MM.1S (cell line): ENCODE measurements around the gene IRF6.
A peak's percentile ranks its signal among the peaks of the same experiment; 100 is the strongest.

ENCODE experiments used
- DNase-seq: peaks from one replicate; pipeline ENCODE4 v3.0.0-alpha.2; 2015
- H2AFZ ChIP-seq: fragments of 300-600 bp; sonication (generic); 2 replicates; pipeline ENCODE4 v1.6.0; 2016; ENCODE audit warnings: antibody characterized with exemption, low read length
- H3F3A ChIP-seq: fragments of 300-600 bp; sonication (generic); 2 replicates; pipeline ENCODE4 v1.6.1; 2016; ENCODE audit warnings: mild to moderate bottlenecking, antibody characterized with exemption, low read length, moderate library complexity, mixed read lengths; ENCODE audit not compliant: insufficient read depth
- H3K27ac ChIP-seq: fragments of 300-600 bp; sonication (generic); 2 replicates; pipeline ENCODE4 v1.5.1; 2016; ENCODE audit warnings: mild to moderate bottlenecking, low read length
- H3K27me3 ChIP-seq: fragments of 300-600 bp; sonication (generic); replicated peaks from 2 replicates; pipeline ENCODE4 v1.6.0; 2016; ENCODE audit warnings: low read length; ENCODE audit not compliant: insufficient read depth
- H3K36me3 ChIP-seq: fragments of 300-600 bp; sonication (generic); replicated peaks from 2 replicates; pipeline ENCODE4 v1.6.1; 2016; ENCODE audit warnings: mild to moderate bottlenecking, low read length, mixed read lengths; ENCODE audit not compliant: insufficient read depth
- H3K4me1 ChIP-seq: fragments of 300-600 bp; sonication (generic); 2 replicates; pipeline ENCODE4 v1.6.1; 2016; ENCODE audit warnings: low read length, mixed read lengths
- H3K4me2 ChIP-seq: fragments of 300-600 bp; sonication (generic); 2 replicates; pipeline ENCODE4 v1.6.0; 2016; ENCODE audit warnings: low read depth, low read length
- H3K4me3 ChIP-seq: fragments of 300-600 bp; sonication (generic); 2 replicates; pipeline ENCODE4 v1.5.1; 2016; ENCODE audit warnings: low read length, mixed read lengths
- H3K79me2 ChIP-seq: fragments of 300-600 bp; sonication (generic); 2 replicates; pipeline ENCODE4 v1.6.1; 2016; ENCODE audit warnings: mixed run types, low read length, mixed read lengths
- H3K9ac ChIP-seq: fragments of 300-600 bp; sonication (generic); 2 replicates; pipeline ENCODE4 v1.6.1; 2016; ENCODE audit warnings: low read length, mixed read lengths
- H3K9me2 ChIP-seq: fragments of 300-600 bp; sonication (generic); replicated peaks from 2 replicates; pipeline ENCODE4 v1.6.1; 2016; ENCODE audit warnings: mild to moderate bottlenecking, low read length, mixed read lengths; ENCODE audit not compliant: insufficient read depth
- H3K9me3 ChIP-seq: fragments of 300-600 bp; sonication (generic); replicated peaks from 2 replicates; pipeline ENCODE4 v1.6.1; 2016; ENCODE audit warnings: mild to moderate bottlenecking, low read length, mixed read lengths; ENCODE audit not compliant: insufficient read depth
- H4K20me1 ChIP-seq: fragments of 300-600 bp; sonication (generic); 2 replicates; pipeline ENCODE4 v1.6.1; 2016; ENCODE audit warnings: mild to moderate bottlenecking, low read length, moderate library complexity, mixed read lengths; ENCODE audit not compliant: insufficient read depth
- EZH2 ChIP-seq: fragments of 300-600 bp; sonication (generic); optimal IDR thresholded peaks from 2 replicates; pipeline ENCODE3; 2017; ENCODE audit warnings: low read depth, mild to moderate bottlenecking, antibody characterized with exemption, low read length, mixed read lengths
- EZH2phosphoT487 ChIP-seq: fragments of 300-600 bp; sonication (generic); IDR thresholded peaks from 2 replicates; pipeline ENCODE4 v1.6.1; 2018; ENCODE audit warnings: antibody characterized with exemption, low read length
- TF ChIP-seq, protein P1 (sequence below): fragments of 300-600 bp; sonication (generic); IDR thresholded peaks from 2 replicates; pipeline ENCODE4 v1.5.1; 2016; ENCODE audit warnings: antibody characterized with exemption, low read length, mixed read lengths

The IRF6 gene

DNA sequence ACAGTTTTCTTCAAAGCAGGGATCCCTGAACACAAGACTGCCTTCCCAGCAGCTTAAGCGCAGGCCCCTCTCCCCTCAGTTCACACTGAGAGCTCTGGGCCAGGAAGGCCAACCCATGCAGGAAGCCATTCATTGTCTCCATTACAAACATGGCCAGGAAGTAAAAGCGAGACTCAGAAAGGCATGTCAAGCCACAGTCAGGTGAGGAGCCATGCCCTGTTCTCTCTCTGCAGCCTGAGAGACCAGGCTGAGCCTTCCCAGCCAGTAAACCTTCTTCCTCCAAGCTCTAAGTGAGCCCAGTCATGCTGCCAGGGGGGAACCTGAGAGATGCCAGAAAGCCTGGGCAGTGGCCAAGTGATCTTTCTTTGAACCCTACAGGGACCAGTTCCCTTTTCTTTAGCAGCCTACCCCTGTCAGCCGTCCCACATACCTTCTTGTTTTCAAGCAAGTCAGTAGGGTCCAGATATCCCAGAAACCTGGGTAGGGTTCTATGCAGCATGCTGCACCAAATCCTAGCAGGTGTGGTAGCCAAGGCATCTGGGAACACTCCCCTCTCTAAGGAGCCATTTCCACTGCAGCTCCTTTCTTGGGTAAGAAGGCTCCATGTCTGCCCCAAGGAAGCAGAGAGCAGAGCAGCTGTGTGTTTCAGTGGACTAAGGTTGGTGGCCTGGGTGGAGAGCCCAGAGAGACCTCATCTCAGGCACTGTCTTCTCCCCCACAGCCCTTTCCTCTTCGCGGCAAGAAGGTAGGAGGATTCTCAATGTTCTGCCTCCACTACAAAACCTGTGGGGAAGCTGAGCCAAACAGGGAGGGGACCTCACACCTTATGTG lies 49.1 kb downstream of the IRF6 start:
- H3F3A ChIP-seq, result peaks cover 37% of the 10 kb centered on the region
- H4K20me1 ChIP-seq, result no peaks in the 10 kb centered on the region
- no peaks in the 10 kb centered on the region for H3K9me3 ChIP-seq
- DNase-seq, result peak; percentile 38
- H3K27ac ChIP-seq, result peak overlapping the region; percentile 82
- H3K36me3 ChIP-seq, result no peaks in the 10 kb centered on the region
- peak overlapping the region; percentile 49 for H3K9ac ChIP-seq
- H3K27me3 ChIP-seq, result no peaks in the 10 kb centered on the region
- peak overlapping the region; percentile 65 for H3K4me3 ChIP-seq
- peak overlapping the region; percentile 82 for H3K4me2 ChIP-seq
- H3K79me2 ChIP-seq, result peaks cover 23% of the 10 kb centered on the region
- no peaks in the 10 kb centered on the region for H3K9me2 ChIP-seq
- peaks cover 50% of the 10 kb centered on the region for H3K4me1 ChIP-seq
- peak overlapping the region; percentile 40 for H2AFZ ChIP-seq
- TF ChIP-seq, protein P1, sequence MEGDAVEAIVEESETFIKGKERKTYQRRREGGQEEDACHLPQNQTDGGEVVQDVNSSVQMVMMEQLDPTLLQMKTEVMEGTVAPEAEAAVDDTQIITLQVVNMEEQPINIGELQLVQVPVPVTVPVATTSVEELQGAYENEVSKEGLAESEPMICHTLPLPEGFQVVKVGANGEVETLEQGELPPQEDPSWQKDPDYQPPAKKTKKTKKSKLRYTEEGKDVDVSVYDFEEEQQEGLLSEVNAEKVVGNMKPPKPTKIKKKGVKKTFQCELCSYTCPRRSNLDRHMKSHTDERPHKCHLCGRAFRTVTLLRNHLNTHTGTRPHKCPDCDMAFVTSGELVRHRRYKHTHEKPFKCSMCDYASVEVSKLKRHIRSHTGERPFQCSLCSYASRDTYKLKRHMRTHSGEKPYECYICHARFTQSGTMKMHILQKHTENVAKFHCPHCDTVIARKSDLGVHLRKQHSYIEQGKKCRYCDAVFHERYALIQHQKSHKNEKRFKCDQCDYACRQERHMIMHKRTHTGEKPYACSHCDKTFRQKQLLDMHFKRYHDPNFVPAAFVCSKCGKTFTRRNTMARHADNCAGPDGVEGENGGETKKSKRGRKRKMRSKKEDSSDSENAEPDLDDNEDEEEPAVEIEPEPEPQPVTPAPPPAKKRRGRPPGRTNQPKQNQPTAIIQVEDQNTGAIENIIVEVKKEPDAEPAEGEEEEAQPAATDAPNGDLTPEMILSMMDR, result no peak
- no peak for TF ChIP-seq EZH2phosphoT487
- TF ChIP-seq EZH2, result no peak

DNA sequence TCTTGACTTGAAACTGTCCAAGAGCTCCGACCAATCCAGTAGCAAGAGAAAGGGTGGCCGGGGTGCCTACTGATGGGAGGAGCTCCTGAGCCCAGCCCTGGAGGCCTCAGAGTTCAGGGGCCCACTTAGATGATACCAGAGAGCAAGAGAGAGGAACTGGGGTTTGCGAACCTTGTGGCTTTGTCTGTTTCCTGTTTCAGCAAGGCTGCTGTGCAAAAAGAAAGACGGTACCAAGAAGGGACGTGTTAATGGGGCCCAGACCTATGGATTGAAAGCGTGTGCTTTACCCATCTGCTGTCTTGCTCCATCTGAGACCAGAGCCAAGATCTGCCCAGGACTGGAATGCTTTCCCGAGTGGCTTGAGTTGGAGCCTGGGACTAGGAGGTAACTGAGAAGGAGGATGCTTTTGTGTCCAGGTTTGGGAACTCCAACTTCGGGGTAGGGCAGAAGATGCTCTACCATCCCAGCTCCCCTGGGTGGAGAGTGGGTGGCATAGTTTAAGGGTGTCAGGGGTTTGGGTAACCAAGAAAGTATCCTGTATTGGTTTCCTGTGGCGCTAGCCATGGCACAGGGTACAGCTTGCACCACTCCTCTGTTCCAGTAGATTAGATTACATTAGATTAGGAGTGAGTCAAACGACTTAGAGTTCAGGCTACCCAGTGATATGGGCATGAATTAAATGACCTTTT lies 49.9 kb downstream of the IRF6 start, which contains the start of gene TRAF3IP3:
Gene TRAF3IP3, plus strand, starts transcription at position 128 of the 689 bp plus-strand sequence. CDS start 3,987 bp downstream, outside the sequence.
- H3K4me3 ChIP-seq, result peak within 1 kb of the TSS; percentile 65
- peak within 1 kb of the TSS; percentile 40 for H2AFZ ChIP-seq

DNA sequence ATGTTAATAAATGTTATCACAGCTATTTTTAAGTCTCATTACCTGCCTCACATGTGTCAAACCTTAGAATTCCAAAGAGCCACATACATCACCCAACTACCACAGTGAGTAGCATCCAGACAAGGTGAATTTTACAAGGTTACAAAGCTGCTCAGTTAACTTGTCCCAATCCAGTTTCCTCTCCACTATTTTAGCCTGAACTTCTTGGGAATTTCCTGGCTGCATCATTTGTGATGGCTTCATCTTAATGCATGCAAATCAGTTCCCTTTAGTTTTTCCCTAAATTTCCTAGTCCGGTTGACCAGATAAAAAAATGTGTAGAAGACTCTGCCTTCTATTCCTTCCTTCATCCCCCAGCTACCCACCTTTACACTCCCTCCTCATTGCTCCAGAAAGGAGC lies 50.7 kb downstream of the IRF6 start:
- Histone ChIP-seq H3K4me2 (peak overlapping the region; percentile 82), H2AFZ (peak overlapping the region; percentile 40), H3K79me2 (peaks cover 23% of the 10 kb centered on the region), H3K9ac (peak overlapping the region; percentile 0; the same call in 1 of the 2 replicates), H3K4me3 (peak overlapping the region; percentile 65; the same call in 1 of the 2 replicates), H3K36me3 (no peaks in the 10 kb centered on the region), H3K4me1 (peaks cover 64% of the 10 kb centered on the region), H3K9me2 (no peaks in the 10 kb centered on the region), H3F3A (peaks cover 48% of the 10 kb centered on the region), H3K27ac (peak overlapping the region; percentile 82; the same call in 1 of the 2 replicates), H3K27me3 (no peaks in the 10 kb centered on the region), H4K20me1 (no peaks in the 10 kb centered on the region), H3K9me3 (no peaks in the 10 kb centered on the region)
- no peak for DNase-seq
- no peak for TF ChIP-seq EZH2phosphoT487
- no peak for TF ChIP-seq EZH2
- TF ChIP-seq, protein P1, result no peak

More for the DNA sequence above, 49.9 kb downstream of the IRF6 start, which contains the start of gene TRAF3IP3:
- Histone ChIP-seq H3K9me2 (no peaks in the 10 kb centered on the region), H3K9me3 (no peaks in the 10 kb centered on the region), H3K36me3 (no peaks in the 10 kb centered on the region), H4K20me1 (no peaks in the 10 kb centered on the region), H3K27me3 (no peaks in the 10 kb centered on the region), H3F3A (peaks cover 44% of the 10 kb centered on the region), H3K9ac (peak within 1 kb of the TSS; percentile 49), H3K4me2 (peak within 1 kb of the TSS; percentile 82), H3K4me1 (peaks cover 57% of the 10 kb centered on the region), H3K27ac (peak within 1 kb of the TSS; percentile 82), H3K79me2 (peaks cover 23% of the 10 kb centered on the region)
- DNase-seq, result peak; percentile 96
- TF ChIP-seq, protein P1, result no peak
- TF ChIP-seq EZH2phosphoT487, result no peak
- TF ChIP-seq EZH2, result no peak
